Suprapubic skin (tissue), 4 donors: Measurements from ENCODE around the gene RUNX1.

Experiments used
- EP300 ChIP-seq: sonication (generic); formaldehyde crosslinking; IDR thresholded peaks from one replicate; pipeline ENCODE4 v1.6.1; 2017; ENCODE audit warnings: antibody characterized with exemption
- POLR2A ChIP-seq, 2 donors: fragments of 450-650 bp; IDR thresholded peaks; one replicate each; pipeline ENCODE4 v1.6.1; 2017; ENCODE audit warnings: antibody characterized with exemption in 2 of 2, mild to moderate bottlenecking in 2 of 2, moderate library complexity in 2 of 2
- POLR2AphosphoS5 ChIP-seq, 3 donors: sonication (generic); formaldehyde crosslinking; IDR thresholded peaks; one replicate each; pipeline ENCODE4 v1.6.1; 2017; ENCODE audit warnings: antibody characterized with exemption in 3 of 3
- TF ChIP-seq, protein P1 (sequence below), 2 donors: fragments of 200-600 bp in 1 of 2; fragments of 450-650 bp in 1 of 2; sonication (generic) in 1 of 2; IDR thresholded peaks; one replicate each; pipeline ENCODE4 v1.5.1; 2016 to 2019; ENCODE audit warnings: antibody characterized with exemption in 2 of 2, mild to moderate bottlenecking in 1 of 2, moderate library complexity in 1 of 2

GRCh38 chr21:34973685-34974084, 75.4 kb downstream of the RUNX1 start:
- TF ChIP-seq POLR2A (IDR thresholded peaks at IDR 0.05) (no peak), POLR2AphosphoS5 (IDR thresholded peaks at IDR 0.05) (no peak), EP300 (no peak)
- TF ChIP-seq, protein P1, sequence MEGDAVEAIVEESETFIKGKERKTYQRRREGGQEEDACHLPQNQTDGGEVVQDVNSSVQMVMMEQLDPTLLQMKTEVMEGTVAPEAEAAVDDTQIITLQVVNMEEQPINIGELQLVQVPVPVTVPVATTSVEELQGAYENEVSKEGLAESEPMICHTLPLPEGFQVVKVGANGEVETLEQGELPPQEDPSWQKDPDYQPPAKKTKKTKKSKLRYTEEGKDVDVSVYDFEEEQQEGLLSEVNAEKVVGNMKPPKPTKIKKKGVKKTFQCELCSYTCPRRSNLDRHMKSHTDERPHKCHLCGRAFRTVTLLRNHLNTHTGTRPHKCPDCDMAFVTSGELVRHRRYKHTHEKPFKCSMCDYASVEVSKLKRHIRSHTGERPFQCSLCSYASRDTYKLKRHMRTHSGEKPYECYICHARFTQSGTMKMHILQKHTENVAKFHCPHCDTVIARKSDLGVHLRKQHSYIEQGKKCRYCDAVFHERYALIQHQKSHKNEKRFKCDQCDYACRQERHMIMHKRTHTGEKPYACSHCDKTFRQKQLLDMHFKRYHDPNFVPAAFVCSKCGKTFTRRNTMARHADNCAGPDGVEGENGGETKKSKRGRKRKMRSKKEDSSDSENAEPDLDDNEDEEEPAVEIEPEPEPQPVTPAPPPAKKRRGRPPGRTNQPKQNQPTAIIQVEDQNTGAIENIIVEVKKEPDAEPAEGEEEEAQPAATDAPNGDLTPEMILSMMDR (IDR thresholded peaks at IDR 0.05): no peak
